CD4-positive, alpha-beta T cell treated with Interleukin-1 beta for 1 hour (primary cell): Measurements from ENCODE around the gene SLC17A4.
"Not testable (repeated sequence)": the region's sequence is repeated elsewhere in the genome, so short reads cannot be mapped to it uniquely, and the experiment has no call there.

Experiments used
- DNase-seq, 2 donors: peaks; one replicate each; pipeline ENCODE4 v3.0.0-alpha.2; 2020 to 2022

The SLC17A4 gene, protein sequence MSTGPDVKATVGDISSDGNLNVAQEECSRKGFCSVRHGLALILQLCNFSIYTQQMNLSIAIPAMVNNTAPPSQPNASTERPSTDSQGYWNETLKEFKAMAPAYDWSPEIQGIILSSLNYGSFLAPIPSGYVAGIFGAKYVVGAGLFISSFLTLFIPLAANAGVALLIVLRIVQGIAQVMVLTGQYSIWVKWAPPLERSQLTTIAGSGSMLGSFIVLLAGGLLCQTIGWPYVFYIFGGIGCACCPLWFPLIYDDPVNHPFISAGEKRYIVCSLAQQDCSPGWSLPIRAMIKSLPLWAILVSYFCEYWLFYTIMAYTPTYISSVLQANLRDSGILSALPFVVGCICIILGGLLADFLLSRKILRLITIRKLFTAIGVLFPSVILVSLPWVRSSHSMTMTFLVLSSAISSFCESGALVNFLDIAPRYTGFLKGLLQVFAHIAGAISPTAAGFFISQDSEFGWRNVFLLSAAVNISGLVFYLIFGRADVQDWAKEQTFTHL

GRCh38 chr6:25754535-25754934 lies at the start of gene SLC17A4:
SLC17A4 (plus strand) TSS chr6:25754742; CDS start chr6:25761963, 7,221 bp downstream.
- DNase-seq = no peak

GRCh38 chr6:25706314-25707014 lies 48.1 kb upstream of the SLC17A4 start:
- no peak for DNase-seq

DNA sequence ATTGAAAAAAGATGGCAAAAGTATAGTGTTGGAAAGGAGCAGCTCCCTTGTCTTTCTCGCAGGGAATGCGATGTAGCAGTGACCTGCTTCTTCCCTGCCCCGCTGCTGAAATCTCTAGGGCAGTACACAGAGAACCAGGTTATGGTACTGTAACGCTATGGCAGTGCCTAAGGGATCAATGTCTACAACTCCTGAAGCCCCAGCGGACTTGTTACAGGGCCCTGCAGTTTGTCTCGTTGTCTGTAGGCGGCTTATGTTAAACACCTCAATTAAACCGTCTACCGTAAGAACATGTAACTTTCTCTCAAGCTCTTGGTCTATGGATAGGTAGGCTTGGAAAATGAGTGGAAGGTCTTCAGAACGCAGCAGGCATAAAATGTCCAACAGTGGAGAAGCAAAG lies 44.8 kb upstream of the SLC17A4 start:
- DNase-seq = no peak

DNA sequence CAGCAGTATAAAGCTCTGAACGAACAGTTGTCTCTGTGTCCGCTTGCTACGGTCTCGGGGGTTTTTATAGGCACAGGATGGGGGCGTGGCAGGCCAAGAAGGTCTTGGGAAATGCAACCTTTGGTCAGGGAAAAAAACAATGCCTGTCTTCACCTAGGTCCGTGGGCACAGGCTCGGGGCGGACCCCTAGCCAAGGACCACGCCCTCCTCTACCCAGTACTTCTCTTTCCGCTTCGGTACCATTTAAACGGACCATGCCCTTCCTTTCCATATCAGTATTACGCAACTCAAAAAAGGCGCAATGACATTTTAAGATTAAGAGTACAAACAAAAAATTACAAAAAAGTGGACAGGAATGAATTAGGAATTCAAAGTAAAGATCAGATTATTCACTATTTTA lies 44.3 kb upstream of the SLC17A4 start:
- DNase-seq = no peak

DNA sequence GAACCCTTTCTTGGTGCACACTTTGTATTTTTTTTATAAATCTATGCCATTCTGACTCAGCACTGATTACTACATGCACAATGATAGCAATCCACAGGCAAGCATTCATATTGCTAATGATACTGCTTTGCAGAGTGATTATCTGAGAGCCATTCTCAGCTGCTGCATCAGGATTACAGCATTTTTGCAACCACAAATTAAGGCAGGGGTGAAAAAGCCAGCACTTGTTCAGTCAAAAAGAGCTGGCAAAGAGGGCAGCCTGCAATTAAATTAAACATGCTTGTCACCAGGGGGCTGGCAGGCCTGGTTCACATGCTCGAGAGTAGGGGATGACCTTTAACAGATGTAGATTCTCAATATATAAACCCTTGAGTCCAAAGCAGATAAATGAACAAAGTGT lies 40.7 kb upstream of the SLC17A4 start:
- DNase-seq = no peak

DNA sequence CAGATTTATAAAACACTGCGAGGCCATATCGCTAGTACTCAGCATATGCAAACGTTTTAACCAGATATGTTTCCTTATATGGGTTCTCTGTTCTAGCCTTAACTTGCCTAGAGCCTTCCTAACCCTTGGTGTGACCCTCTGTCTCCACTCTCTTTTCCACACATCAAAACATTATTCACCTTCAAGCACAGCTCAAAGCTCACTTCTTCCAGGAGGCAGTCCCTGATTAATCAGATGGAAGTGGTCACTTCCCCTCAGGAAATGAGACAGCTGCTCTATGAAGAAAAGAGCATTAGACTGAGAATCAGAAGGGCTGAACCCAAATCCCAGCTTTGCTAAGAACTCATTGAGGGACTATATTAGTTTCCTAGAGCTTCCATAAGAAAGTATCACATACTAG lies 39.8 kb upstream of the SLC17A4 start:
- DNase-seq = no peak

GRCh38 chr6:25715794-25716193 lies 38.7 kb upstream of the SLC17A4 start:
- no peak for DNase-seq

GRCh38 chr6:25717866-25718740 lies 36.4 kb upstream of the SLC17A4 start:
- peak in 1 of 2 donors; percentile 22 for DNase-seq

GRCh38 chr6:25726122-25726911 lies 28.2 kb upstream of the SLC17A4 start:
- DNase-seq = no peak

- DNase-seq = no peak
Observed at GRCh38 chr6:25727028-25727427, 27.5 kb upstream of the SLC17A4 start.

- DNase-seq = no peak
Observed at GRCh38 chr6:25730907-25731306, 23.6 kb upstream of the SLC17A4 start.

- DNase-seq = no peak
Observed at GRCh38 chr6:25731721-25732120, 22.8 kb upstream of the SLC17A4 start.

- DNase-seq = no peak
Observed at GRCh38 chr6:25732468-25733198, 21.9 kb upstream of the SLC17A4 start.

DNA sequence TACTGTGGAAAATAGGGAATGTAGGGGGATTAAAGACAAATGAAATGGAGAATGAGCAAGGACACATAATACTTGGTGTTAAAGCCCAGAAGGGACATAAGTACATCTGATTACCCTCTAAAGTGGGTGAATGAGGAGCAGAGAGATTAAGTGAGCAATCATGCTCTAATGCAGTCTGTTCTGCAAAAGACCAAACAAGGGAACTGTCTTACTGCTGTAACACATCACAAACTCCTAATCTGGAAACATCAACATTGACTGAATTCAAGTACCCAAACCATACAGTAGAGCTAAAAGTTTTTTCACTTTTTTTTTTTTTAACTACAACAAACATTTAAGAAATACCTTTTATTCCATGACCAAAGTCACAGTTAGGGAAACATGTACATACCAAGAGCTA lies 19.3 kb upstream of the SLC17A4 start:
- no peak for DNase-seq

DNA sequence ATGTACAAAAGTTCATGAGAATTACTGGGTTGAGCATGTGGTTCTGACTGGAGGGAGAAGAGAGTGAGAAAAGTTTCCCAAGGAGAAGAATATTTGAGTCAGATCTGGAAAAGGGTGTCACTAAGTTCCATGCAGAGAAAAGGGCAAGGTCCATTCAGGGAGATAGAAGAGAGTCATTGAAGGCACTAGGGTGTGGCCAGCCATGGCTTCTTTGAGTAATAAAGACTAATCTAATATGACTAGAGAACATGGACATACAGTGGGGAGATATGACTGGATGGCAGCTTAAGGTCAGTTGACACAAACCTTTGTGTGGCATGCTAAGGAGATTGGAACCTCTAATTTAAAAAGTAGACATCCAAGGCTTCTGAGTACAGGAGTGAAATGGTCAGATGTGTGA lies 10.7 kb upstream of the SLC17A4 start:
- no peak for DNase-seq

- no peak for DNase-seq
Observed at GRCh38 chr6:25745836-25746235, 8.7 kb upstream of the SLC17A4 start.

GRCh38 chr6:25746968-25747367 lies 7.6 kb upstream of the SLC17A4 start:
- DNase-seq = no peak

DNA sequence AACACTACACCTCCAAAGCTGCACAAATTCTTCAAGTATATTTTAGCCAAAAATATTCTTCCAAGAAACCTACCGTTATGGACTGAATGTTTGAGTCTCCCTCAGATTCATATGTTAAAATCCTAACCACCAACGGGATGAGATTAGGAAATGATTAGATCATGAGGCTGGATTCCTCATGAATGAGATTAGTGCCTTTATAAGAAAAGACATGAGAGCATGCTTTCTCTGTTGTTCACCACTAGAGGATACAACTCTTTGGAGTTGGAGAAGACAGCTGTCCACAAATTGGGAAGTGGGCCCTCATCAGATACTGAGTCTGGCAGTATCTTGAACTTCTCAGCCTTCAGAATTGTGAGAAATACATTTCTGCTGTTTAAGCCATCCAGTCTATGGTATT lies 7.1 kb upstream of the SLC17A4 start:
- DNase-seq = no peak

DNA sequence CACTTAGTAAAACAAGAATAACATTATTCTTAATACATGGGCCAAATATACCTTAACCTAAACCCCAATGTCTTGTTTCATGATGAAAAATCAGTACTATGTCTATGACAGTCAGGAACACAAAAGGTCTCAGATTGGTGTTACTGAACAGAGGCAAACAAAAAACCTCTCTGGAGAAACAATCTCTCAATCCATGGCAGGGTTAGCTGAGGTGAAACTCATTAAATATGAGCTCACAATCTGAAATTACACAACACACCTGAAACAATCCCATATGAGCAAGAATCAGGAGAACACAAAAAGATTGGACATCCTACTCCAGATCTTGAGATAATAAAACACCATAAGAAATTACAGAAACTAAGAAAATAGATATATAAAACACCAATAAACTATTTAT lies 6.5 kb upstream of the SLC17A4 start:
- DNase-seq = no peak

- not testable (repeated sequence) for DNase-seq
Observed at GRCh38 chr6:25748601-25749517, 5.7 kb upstream of the SLC17A4 start.
